ENCODE measurements around the gene C2CD4D.

Gene C2CD4D

DNA sequence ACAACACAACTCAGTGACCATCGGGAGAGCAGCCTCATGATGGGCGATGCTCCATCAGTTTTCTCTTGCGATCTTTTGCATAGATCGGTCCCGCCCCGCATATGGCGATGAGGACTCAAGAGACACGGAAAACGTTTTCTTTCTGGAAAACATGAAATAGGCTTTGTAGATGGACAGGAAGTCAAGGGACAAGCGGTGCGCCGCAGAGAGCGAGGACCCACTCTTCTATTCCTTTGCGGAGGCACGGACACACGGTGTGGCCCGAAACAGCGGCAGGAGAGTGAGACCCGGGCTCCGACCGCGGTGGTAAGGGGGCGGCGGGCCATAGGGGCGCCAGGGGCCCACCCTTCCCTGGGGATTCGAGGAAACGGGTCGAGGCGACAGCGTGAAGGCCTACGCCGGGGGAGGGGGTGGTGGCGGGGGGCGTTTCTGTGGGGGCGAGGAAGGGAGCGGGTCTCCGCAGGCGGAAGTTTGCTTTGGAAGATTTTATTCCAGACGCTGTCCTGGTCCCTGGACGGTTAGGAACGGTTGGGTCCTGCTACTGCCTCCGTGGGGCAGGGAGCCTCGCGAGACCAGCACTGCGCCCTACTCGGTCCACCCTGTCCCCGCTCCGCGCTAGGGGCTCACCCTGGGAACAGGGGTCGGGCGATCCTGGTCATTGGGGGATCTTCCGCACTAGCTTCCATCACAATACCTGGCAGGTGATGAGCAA is 48.5 kb downstream of the C2CD4D start:
- no peak for DNase-seq (ENCODE audit: low read depth in 1 of 2, low spot score in 1 of 2)

GRCh38 chr1:151790071-151790939 is 49.3 kb downstream of the C2CD4D start, which contains the start of gene TDRKH:
Gene TDRKH (minus strand): TSS chr1:151790500. CDS start chr1:151783022, 7,478 bp downstream.
- DNase-seq (ENCODE audit: low read depth in 1 of 2, low spot score in 1 of 2), result peak; percentile 92 to 98

Data from activated CD4-positive, alpha-beta T cell treated with anti-CD3 and anti-CD28 coated beads, Interleukin-2, amount 50 U/mL, for 24 hours (primary cell).